Smooth muscle cell (in vitro differentiated cells): ENCODE data around the gene PIK3R3. TPM values are rescaled to one million over a fixed set of nuclear protein-coding genes. Genes with fewer than 3 reads are reported as not detected.
"Not testable (repeated sequence)": the region's sequence is repeated elsewhere in the genome, so short reads cannot be mapped to it uniquely, and the experiment has no call there.

ENCODE experiments used
- DNase-seq: peaks from one replicate; lab custom pipeline; 2025; ENCODE audit not compliant: unreplicated experiment; lab: John Stamatoyannopoulos, UW
- H2AFZ ChIP-seq: fragments of 200-600 bp; sonication (generic); 2 replicates; pipeline ENCODE4 v1.6.0; 2016; ENCODE audit warnings: antibody characterized with exemption, low read depth, mild to moderate bottlenecking
- H3F3A ChIP-seq: fragments of 200-600 bp; sonication (generic); 2 replicates; pipeline ENCODE4 v1.6.0; 2017; ENCODE audit warnings: antibody characterized with exemption, low read depth
- H3K27ac ChIP-seq: fragments of 200-600 bp; sonication (generic); 2 replicates; pipeline ENCODE4 v1.5.1; 2016; ENCODE audit warnings: low read depth, mild to moderate bottlenecking
- H3K27me3 ChIP-seq: fragments of 200-600 bp; sonication (generic); 2 replicates; pipeline ENCODE4 v1.6.1; 2016; ENCODE audit warnings: low read depth, mild to moderate bottlenecking
- H3K36me3 ChIP-seq: fragments of 200-600 bp; sonication (generic); 2 replicates; pipeline ENCODE4 v1.5.1; 2016; ENCODE audit warnings: low read depth
- H3K4me1 ChIP-seq: fragments of 200-600 bp; sonication (generic); 2 replicates; pipeline ENCODE4 v1.5.1; 2016; ENCODE audit warnings: low read depth
- H3K4me2 ChIP-seq: fragments of 200-600 bp; sonication (generic); 2 replicates; pipeline ENCODE4 v1.6.0; 2016; ENCODE audit warnings: mild to moderate bottlenecking
- H3K4me3 ChIP-seq: fragments of 200-600 bp; sonication (generic); 2 replicates; pipeline ENCODE4 v1.5.1; 2016; ENCODE audit warnings: mild to moderate bottlenecking
- H3K79me2 ChIP-seq: fragments of 200-600 bp; sonication (generic); 2 replicates; pipeline ENCODE4 v1.6.0; 2016; ENCODE audit warnings: low read depth, mild to moderate bottlenecking
- H3K9ac ChIP-seq: fragments of 200-600 bp; sonication (generic); 2 replicates; pipeline ENCODE4 v1.6.0; 2016; ENCODE audit warnings: low read depth
- H3K9me3 ChIP-seq: fragments of 200-600 bp; sonication (generic); replicated peaks from 2 replicates; pipeline ENCODE4 v1.5.1; 2016; ENCODE audit warnings: low read depth
- H4K20me1 ChIP-seq: fragments of 200-600 bp; sonication (generic); 2 replicates; pipeline ENCODE4 v1.6.0; 2016; ENCODE audit warnings: low read depth
- WGBS: methylation state at CpG from one replicate; pipeline ENCODE4 v1.1.7; 2016; ENCODE audit warnings: low lambda C conversion rate; 5-methylcytosine and 5-hydroxymethylcytosine counted together
- polyA plus RNA-seq: library from polyadenylated mRNA; unstranded; fragments of >200 nt; fragmentation: Nextera tagmentation; extraction: Ambion mirVana; gene quantifications from 2 replicates; pipeline ENCODE4 v1.2.1, GENCODE V29; 2016
- total RNA-seq: library from RNA; depleted of rRNA; stranded (reverse); fragments of >200 nt; gene quantifications from 2 replicates; pipeline ENCODE4 v1.2.3, GENCODE V29; 2014
- TF ChIP-seq, protein P1 (sequence below): fragments of 200-600 bp; sonication (generic); IDR thresholded peaks from 2 replicates; pipeline ENCODE4 v1.5.1; 2017; ENCODE audit warnings: borderline replicate concordance, mild to moderate bottlenecking, antibody characterized with exemption; ENCODE audit not compliant: insufficient read depth, poor library complexity, severe bottlenecking

The PIK3R3 gene
- total and polyA plus RNA-seq, 2 experiments from 2014 or later, result 3.7 to 5.6 TPM

DNA sequence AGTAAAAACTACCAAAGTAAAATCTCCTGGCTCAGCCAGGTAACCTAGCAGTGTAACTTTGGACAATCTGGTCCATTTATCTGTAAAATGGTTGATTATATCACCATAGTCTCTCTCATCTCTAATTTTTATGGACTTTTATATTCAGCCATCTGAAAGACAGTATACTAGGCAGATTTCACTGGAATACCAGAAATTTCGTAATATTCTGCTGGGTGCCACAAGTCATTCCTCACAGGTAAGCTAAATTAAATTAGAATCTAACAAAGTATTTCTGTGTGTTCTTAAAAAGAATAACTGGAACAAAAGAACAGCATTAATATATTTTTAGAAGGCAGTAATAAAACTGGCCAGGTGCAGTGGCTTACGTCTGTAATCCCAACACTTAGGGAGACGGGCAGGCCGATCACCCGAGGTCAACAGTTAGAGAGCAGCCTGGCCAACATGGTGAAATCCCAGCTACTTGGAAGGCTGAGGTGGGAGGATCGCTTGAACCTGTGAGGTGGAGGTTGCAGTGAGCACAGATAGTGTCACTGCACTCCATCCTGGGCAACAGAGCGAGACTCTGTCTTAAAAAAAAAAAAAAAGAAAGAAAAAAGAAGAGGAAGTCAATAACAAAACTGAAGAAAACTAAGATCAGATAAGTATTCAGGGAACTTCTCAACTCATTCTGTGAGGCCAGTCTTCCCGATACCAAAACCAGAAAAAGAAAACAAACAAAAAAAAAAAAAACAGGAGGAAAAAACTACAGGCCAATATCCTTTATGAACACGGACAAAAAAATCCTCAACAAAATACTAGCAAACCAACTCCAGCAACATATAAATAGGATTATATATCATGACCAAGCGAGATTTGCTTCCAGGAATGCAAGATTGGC lies 35.9 kb downstream of the PIK3R3 start:
- TF ChIP-seq, protein P1, sequence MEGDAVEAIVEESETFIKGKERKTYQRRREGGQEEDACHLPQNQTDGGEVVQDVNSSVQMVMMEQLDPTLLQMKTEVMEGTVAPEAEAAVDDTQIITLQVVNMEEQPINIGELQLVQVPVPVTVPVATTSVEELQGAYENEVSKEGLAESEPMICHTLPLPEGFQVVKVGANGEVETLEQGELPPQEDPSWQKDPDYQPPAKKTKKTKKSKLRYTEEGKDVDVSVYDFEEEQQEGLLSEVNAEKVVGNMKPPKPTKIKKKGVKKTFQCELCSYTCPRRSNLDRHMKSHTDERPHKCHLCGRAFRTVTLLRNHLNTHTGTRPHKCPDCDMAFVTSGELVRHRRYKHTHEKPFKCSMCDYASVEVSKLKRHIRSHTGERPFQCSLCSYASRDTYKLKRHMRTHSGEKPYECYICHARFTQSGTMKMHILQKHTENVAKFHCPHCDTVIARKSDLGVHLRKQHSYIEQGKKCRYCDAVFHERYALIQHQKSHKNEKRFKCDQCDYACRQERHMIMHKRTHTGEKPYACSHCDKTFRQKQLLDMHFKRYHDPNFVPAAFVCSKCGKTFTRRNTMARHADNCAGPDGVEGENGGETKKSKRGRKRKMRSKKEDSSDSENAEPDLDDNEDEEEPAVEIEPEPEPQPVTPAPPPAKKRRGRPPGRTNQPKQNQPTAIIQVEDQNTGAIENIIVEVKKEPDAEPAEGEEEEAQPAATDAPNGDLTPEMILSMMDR, result no peak
- H3F3A ChIP-seq, result no peaks in the 10 kb centered on the region
- H2AFZ ChIP-seq, result no peak overlapping the region
- no peak overlapping the region for H3K9ac ChIP-seq
- H4K20me1 ChIP-seq, result no peaks in the 10 kb centered on the region
- H3K4me1 ChIP-seq, result no peaks in the 10 kb centered on the region
- H3K27me3 ChIP-seq, result no peaks in the 10 kb centered on the region
- peaks cover 5% of the 10 kb centered on the region for H3K9me3 ChIP-seq
- WGBS, result 87% methylated on average over 10 of the region's 10 CpGs
- H3K79me2 ChIP-seq, result peaks cover 5% of the 10 kb centered on the region
- peaks cover 6% of the 10 kb centered on the region for H3K36me3 ChIP-seq
- H3K4me3 ChIP-seq, result no peak overlapping the region
- no peak overlapping the region for H3K4me2 ChIP-seq
- no peak for DNase-seq
- no peak overlapping the region for H3K27ac ChIP-seq

DNA sequence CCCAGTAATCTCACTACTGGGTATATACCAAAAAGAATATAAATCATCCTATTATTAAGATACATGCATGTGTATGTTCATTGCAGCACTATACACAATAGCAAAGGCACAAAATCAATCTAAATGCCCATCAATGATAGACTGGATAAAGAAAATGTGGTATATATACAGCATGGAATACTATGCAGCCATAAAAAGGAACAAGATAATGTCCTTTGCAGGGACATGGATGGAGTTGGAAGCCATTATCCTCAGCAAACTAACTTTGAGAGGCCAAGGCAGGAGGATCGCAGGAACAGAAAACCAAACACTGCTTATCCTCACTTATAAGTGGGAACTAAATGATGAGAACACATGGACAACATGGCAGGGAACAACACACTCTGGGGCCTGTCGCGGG lies 37.3 kb downstream of the PIK3R3 start:
- H3K4me3 ChIP-seq, H3K4me2 ChIP-seq, DNase-seq, H3K4me1 ChIP-seq, H2AFZ ChIP-seq, H3K27me3 ChIP-seq, H4K20me1 ChIP-seq, H3K36me3 ChIP-seq, H3K9ac ChIP-seq, H3K9me3 ChIP-seq, H3K27ac ChIP-seq, H3F3A ChIP-seq: not testable (repeated sequence)
- peaks cover 11% of the 10 kb centered on the region for H3K79me2 ChIP-seq
- 100% methylated on average over 3 of the region's 3 CpGs for WGBS

DNA sequence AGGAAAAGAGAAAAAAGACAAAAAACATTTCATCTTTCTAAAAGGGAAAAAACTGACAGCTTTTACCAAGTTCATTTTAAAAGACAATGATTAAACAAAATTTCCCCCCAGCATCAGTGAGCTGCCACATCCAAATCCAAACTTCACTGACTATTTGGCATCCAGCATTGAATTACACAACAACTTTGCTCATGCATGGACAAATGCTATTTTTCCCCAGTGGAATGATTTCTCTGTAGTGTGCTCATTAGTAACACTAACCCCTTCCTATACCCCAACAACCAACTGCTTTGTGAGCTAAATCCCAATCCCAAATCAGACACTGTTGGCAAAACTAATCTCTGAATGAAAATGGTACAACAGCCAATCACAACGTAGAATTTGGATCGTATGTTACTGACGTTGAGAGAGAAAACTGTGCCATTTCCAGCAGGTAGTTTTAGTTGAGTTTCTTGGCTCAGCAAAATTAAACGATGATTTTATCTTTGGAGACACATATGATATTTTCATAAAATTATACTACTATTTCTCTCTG lies 37.9 kb downstream of the PIK3R3 start:
- Histone ChIP-seq H3K27me3 (no peaks in the 10 kb centered on the region), H3K4me2 (no peak overlapping the region), H3K4me3 (no peak overlapping the region), H3K9me3 (peaks cover 5% of the 10 kb centered on the region), H3K79me2 (peaks cover 11% of the 10 kb centered on the region), H3F3A (no peaks in the 10 kb centered on the region), H3K4me1 (no peaks in the 10 kb centered on the region), H4K20me1 (no peaks in the 10 kb centered on the region), H2AFZ (no peak overlapping the region), H3K27ac (no peak overlapping the region), H3K36me3 (peaks cover 6% of the 10 kb centered on the region), H3K9ac (no peak overlapping the region)
- DNase-seq, result no peak
- TF ChIP-seq, protein P1, result no peak
- WGBS, result 93% methylated on average over 4 of the region's 4 CpGs

DNA sequence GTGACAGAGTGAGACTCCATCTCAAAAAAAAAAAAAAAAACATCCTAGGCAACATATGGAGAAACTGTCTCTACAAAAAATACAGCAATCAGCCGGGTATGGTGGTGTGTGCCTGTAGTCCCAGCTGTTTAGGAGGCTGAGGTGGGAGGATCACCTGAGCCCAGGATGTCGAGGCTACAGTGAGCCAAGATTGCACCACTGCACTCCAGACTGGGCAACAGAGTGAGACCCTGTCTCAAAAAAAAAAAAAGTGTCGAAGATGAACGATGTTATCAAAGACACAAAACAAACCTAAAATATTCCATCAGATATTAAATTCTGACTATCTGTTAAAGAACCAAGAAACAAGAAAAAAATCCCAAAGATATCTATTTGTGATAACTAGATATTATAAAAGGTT lies 38.6 kb downstream of the PIK3R3 start:
- not testable (repeated sequence) for DNase-seq, H3K27ac ChIP-seq, H2AFZ ChIP-seq, H4K20me1 ChIP-seq, H3K27me3 ChIP-seq, H3F3A ChIP-seq, H3K4me2 ChIP-seq, H3K9me3 ChIP-seq, H3K4me3 ChIP-seq, H3K4me1 ChIP-seq, H3K36me3 ChIP-seq, H3K9ac ChIP-seq
- 89% methylated on average over 4 of the region's 4 CpGs for WGBS
- H3K79me2 ChIP-seq, result peaks cover 11% of the 10 kb centered on the region
